ENCODE measurements around the gene TXNDC8.

- TF ChIP-seq, protein P1, sequence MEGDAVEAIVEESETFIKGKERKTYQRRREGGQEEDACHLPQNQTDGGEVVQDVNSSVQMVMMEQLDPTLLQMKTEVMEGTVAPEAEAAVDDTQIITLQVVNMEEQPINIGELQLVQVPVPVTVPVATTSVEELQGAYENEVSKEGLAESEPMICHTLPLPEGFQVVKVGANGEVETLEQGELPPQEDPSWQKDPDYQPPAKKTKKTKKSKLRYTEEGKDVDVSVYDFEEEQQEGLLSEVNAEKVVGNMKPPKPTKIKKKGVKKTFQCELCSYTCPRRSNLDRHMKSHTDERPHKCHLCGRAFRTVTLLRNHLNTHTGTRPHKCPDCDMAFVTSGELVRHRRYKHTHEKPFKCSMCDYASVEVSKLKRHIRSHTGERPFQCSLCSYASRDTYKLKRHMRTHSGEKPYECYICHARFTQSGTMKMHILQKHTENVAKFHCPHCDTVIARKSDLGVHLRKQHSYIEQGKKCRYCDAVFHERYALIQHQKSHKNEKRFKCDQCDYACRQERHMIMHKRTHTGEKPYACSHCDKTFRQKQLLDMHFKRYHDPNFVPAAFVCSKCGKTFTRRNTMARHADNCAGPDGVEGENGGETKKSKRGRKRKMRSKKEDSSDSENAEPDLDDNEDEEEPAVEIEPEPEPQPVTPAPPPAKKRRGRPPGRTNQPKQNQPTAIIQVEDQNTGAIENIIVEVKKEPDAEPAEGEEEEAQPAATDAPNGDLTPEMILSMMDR (conservative IDR thresholded peaks at IDR 0.05; ENCODE audit: low read length): no peak
- no peak for TF ChIP-seq EZH2phosphoT487 (IDR thresholded peaks at IDR 0.05; ENCODE audit: borderline replicate concordance)
These were observed 17.7 kb downstream of the TXNDC8 start for GRCh38 chr9:110319781-110320492.
